Measurements from ENCODE around the gene COL6A2. TPM values are rescaled to one million over a fixed set of nuclear protein-coding genes. Genes with fewer than 3 reads are reported as not detected.

The COL6A2 gene
- polyA plus RNA-seq, 3 donors = 0.01 TPM; not detected in 2

- TF ChIP-seq CTCF (IDR thresholded peaks at IDR 0.05) = no peak
These were observed 46.7 kb downstream of the COL6A2 start for GRCh38 chr21:46144464-46145070.

GRCh38 chr21:46145159-46145839, 47.4 kb downstream of the COL6A2 start:
- 97% methylated on average over 27 of the region's 51 CpGs for WGBS (ENCODE audit: insufficient coverage)
- Histone ChIP-seq H3K36me3 (replicated peaks in 1 of 2; ENCODE audit: control insufficient read depth in 1 of 2, insufficient read depth in 2 of 2, low read length in 2 of 2) (no peaks in the 10 kb centered on the region), H3K27ac (ENCODE audit: low read depth in 1 of 2, low read length in 2 of 2) (no peak overlapping the region), H3K79me2 (ENCODE audit: insufficient read depth, low read length) (no peaks in the 10 kb centered on the region), H3K4me2 (replicated peaks; ENCODE audit: extremely low read depth, low read length, poor library complexity, severe bottlenecking) (no peak overlapping the region), H3K4me1 (ENCODE audit: control insufficient read depth in 1 of 2, insufficient read depth in 2 of 2, low read length in 2 of 2) (peaks cover 3 to 4% of the 10 kb centered on the region in 2 donors), H3K4me3 (replicated peaks in 1 of 3; ENCODE audit: low read depth in 2 of 3, low read length in 3 of 3) (no peak overlapping the region), H3K9me3 (replicated peaks in 1 of 2; ENCODE audit: control insufficient read depth in 1 of 2, insufficient read depth in 1 of 2, low read length in 2 of 2) (peaks cover 0 to 8% of the 10 kb centered on the region in 2 donors), H3K27me3 (ENCODE audit: control insufficient read depth in 2 of 2, insufficient read depth in 2 of 2, low read length in 2 of 2) (no peaks in the 10 kb centered on the region), H2AFZ (ENCODE audit: insufficient read depth, low read depth, low read length, poor library complexity, severe bottlenecking) (no peak overlapping the region), H4K20me1 (ENCODE audit: insufficient read depth, low read length) (no peaks in the 10 kb centered on the region), H3K9ac (ENCODE audit: insufficient read depth, low read length, poor library complexity, severe bottlenecking) (no peak overlapping the region)
- intact Hi-C loops (cut with micrococcal nuclease) = no loop called here
- no peak for DNase-seq
- H3K27ac Mint-ChIP-seq = no peak overlapping the region
- H3K36me3 Mint-ChIP-seq = no peaks in the 10 kb centered on the region
- H3K4me1 Mint-ChIP-seq = peaks cover 7% of the 10 kb centered on the region
- peaks cover 0 to 8% (median 4%) of the 10 kb centered on the region in 7 donors for H3K9me3 Mint-ChIP-seq
- TF ChIP-seq CTCF (IDR thresholded peaks at IDR 0.05) = no peak
- H3K27me3 Mint-ChIP-seq (ENCODE audit: low read depth in 3 of 3) = peaks cover 0 to 7% (median 3%) of the 10 kb centered on the region in 3 donors
- no peak overlapping the region for H3K4me3 Mint-ChIP-seq

More at GRCh38 chr21:46144464-46145070, 46.7 kb downstream of the COL6A2 start:
- Mint-ChIP-seq H3K4me3 (no peak overlapping the region), H3K27ac (no peak overlapping the region), H3K36me3 (no peaks in the 10 kb centered on the region), H3K27me3 (ENCODE audit: low read depth in 3 of 3) (peaks cover 0 to 7% (median 4%) of the 10 kb centered on the region in 3 donors), H3K4me1 (peaks cover 7% of the 10 kb centered on the region), H3K9me3 (peaks cover 0 to 8% (median 4%) of the 10 kb centered on the region in 7 donors)
- no peak overlapping the region for H2AFZ ChIP-seq (ENCODE audit: insufficient read depth, low read depth, low read length, poor library complexity, severe bottlenecking)
- no peak overlapping the region for H3K4me3 ChIP-seq (replicated peaks in 1 of 3; ENCODE audit: low read depth in 2 of 3, low read length in 3 of 3)
- H3K4me1 ChIP-seq (ENCODE audit: control insufficient read depth in 1 of 2, insufficient read depth in 2 of 2, low read length in 2 of 2) = peaks cover 3 to 4% of the 10 kb centered on the region in 2 donors
- no peaks in the 10 kb centered on the region for H4K20me1 ChIP-seq (ENCODE audit: insufficient read depth, low read length)
- H3K79me2 ChIP-seq (ENCODE audit: insufficient read depth, low read length) = no peaks in the 10 kb centered on the region
- intact Hi-C loops (cut with micrococcal nuclease) = no loop called here
- H3K36me3 ChIP-seq (replicated peaks in 1 of 2; ENCODE audit: control insufficient read depth in 1 of 2, insufficient read depth in 2 of 2, low read length in 2 of 2) = no peaks in the 10 kb centered on the region
- H3K27ac ChIP-seq (ENCODE audit: low read depth in 1 of 2, low read length in 2 of 2) = no peak overlapping the region
- H3K9ac ChIP-seq (ENCODE audit: insufficient read depth, low read length, poor library complexity, severe bottlenecking) = no peak overlapping the region
- DNase-seq = no peak
- H3K27me3 ChIP-seq (ENCODE audit: control insufficient read depth in 2 of 2, insufficient read depth in 2 of 2, low read length in 2 of 2) = no peaks in the 10 kb centered on the region
- H3K9me3 ChIP-seq (replicated peaks in 1 of 2; ENCODE audit: control insufficient read depth in 1 of 2, insufficient read depth in 1 of 2, low read length in 2 of 2) = peaks cover 0 to 8% of the 10 kb centered on the region in 2 donors
- 72% methylated on average over 3 of the region's 4 CpGs for WGBS (ENCODE audit: insufficient coverage)
- no peak overlapping the region for H3K4me2 ChIP-seq (replicated peaks; ENCODE audit: extremely low read depth, low read length, poor library complexity, severe bottlenecking)

Data from CD14-positive monocyte (primary cell).